Right forelimb (tissue), 1 donor: ENCODE results near the gene PLSCR4.
"Not testable (repeated sequence)": the region's sequence is repeated elsewhere in the genome, so short reads cannot be mapped to it uniquely, and the experiment has no call there.

Experiments
- DNase-seq: peaks from one replicate; pipeline ENCODE4 v3.0.0-alpha.2; 2018

The PLSCR4 gene

GRCh38 chr3:146250449-146251382 lies at the start of gene PLSCR4:
Gene PLSCR4, minus strand, starts transcription at chr3:146251105. Its CDS starts 29,034 bp downstream, at chr3:146222071.
- DNase-seq, result peak; percentile 90

GRCh38 chr3:146293401-146293800 lies 42.5 kb upstream of the PLSCR4 start:
- DNase-seq, result not testable (repeated sequence)

- no peak for DNase-seq
These were observed 33.0 kb upstream of the PLSCR4 start for GRCh38 chr3:146283781-146284445.

GRCh38 chr3:146280864-146281263 lies 30.0 kb upstream of the PLSCR4 start:
- no peak for DNase-seq

- DNase-seq, result no peak
These were observed 29.0 kb upstream of the PLSCR4 start for GRCh38 chr3:146279951-146280350.

GRCh38 chr3:146279013-146279412 lies 28.1 kb upstream of the PLSCR4 start:
- DNase-seq, result no peak

- no peak for DNase-seq
These were observed 27.2 kb upstream of the PLSCR4 start for GRCh38 chr3:146277953-146278631.

- no peak for DNase-seq
These were observed 24.6 kb upstream of the PLSCR4 start for GRCh38 chr3:146275476-146275875.

GRCh38 chr3:146274833-146275232 lies 23.9 kb upstream of the PLSCR4 start:
- no peak for DNase-seq

GRCh38 chr3:146273721-146274407 lies 23.0 kb upstream of the PLSCR4 start:
- DNase-seq, result no peak

- no peak for DNase-seq
These were observed 20.3 kb upstream of the PLSCR4 start for GRCh38 chr3:146271180-146271579.

- DNase-seq, result no peak
These were observed 18.4 kb upstream of the PLSCR4 start for GRCh38 chr3:146269271-146269670.

GRCh38 chr3:146268535-146269219 lies 17.8 kb upstream of the PLSCR4 start:
- no peak for DNase-seq

- no peak for DNase-seq
These were observed 14.8 kb upstream of the PLSCR4 start for GRCh38 chr3:146265720-146266119.

GRCh38 chr3:146262371-146263110 lies 11.6 kb upstream of the PLSCR4 start:
- DNase-seq, result no peak

- DNase-seq, result no peak
These were observed 9.1 kb upstream of the PLSCR4 start for GRCh38 chr3:146259880-146260589.

GRCh38 chr3:146256851-146257486 lies 6.1 kb upstream of the PLSCR4 start:
- no peak for DNase-seq

GRCh38 chr3:146252445-146252844 lies 1.5 kb upstream of the PLSCR4 start:
- not testable (repeated sequence) for DNase-seq

- no peak for DNase-seq
These were observed 984 bp downstream of the PLSCR4 start for GRCh38 chr3:146249921-146250320.

GRCh38 chr3:146247911-146248310 lies 3.0 kb downstream of the PLSCR4 start:
- no peak for DNase-seq
